NCI-H748 (cell line): ENCODE data around the gene TSPO2.

Experiments
- DNase-seq: peaks from one replicate; lab custom pipeline; 2025; ENCODE audit not compliant: unreplicated experiment; lab: John Stamatoyannopoulos, UW

Gene TSPO2

GRCh38 chr6:41027241-41027640 is 15.0 kb upstream of the TSPO2 start:
- DNase-seq, result no peak

GRCh38 chr6:41027799-41028560 is 14.3 kb upstream of the TSPO2 start:
- peak; percentile 82 for DNase-seq

GRCh38 chr6:41028561-41029412 is 13.5 kb upstream of the TSPO2 start:
- DNase-seq, result no peak

- no peak for DNase-seq
These were observed 9.4 kb upstream of the TSPO2 start for GRCh38 chr6:41032830-41033229.

GRCh38 chr6:41033776-41034175 is 8.5 kb upstream of the TSPO2 start:
- DNase-seq, result no peak

GRCh38 chr6:41036186-41036585 is 6.1 kb upstream of the TSPO2 start:
- DNase-seq, result no peak

- no peak for DNase-seq
These were observed 5.7 kb upstream of the TSPO2 start for GRCh38 chr6:41036601-41037000.

GRCh38 chr6:41037107-41037900 is 5.0 kb upstream of the TSPO2 start:
- DNase-seq, result no peak

- no peak for DNase-seq
These were observed 4.1 kb upstream of the TSPO2 start for GRCh38 chr6:41038205-41038604.

GRCh38 chr6:41039060-41039998 is 2.9 kb upstream of the TSPO2 start, which contains the start of gene UNC5CL:
Gene UNC5CL (minus strand): TSS chr6:41039221. CDS start chr6:41035074, 4,147 bp downstream.
- peak; percentile 55 for DNase-seq

- no peak for DNase-seq
These were observed 1.9 kb upstream of the TSPO2 start for GRCh38 chr6:41040101-41040939.

GRCh38 chr6:41040940-41041536 is 1.2 kb upstream of the TSPO2 start:
- DNase-seq, result peak; percentile 17

- no peak for DNase-seq
These were observed 884 bp downstream of the TSPO2 start for GRCh38 chr6:41043151-41043550.

GRCh38 chr6:41045664-41046063 is 3.4 kb downstream of the TSPO2 start:
- DNase-seq, result no peak

- DNase-seq, result no peak
These were observed 3.8 kb downstream of the TSPO2 start for GRCh38 chr6:41046084-41046483.

- DNase-seq, result no peak
These were observed 5.0 kb downstream of the TSPO2 start for GRCh38 chr6:41047306-41047705.

GRCh38 chr6:41047745-41048732 is 5.8 kb downstream of the TSPO2 start:
- no peak for DNase-seq

GRCh38 chr6:41049521-41049920 is 7.3 kb downstream of the TSPO2 start:
- DNase-seq, result no peak
